H1 (cell line): ENCODE data around the gene LARP4. TPM values are rescaled to one million over a fixed set of nuclear protein-coding genes. Genes with fewer than 3 reads are reported as not detected.

ENCODE experiments used
- CTCF ChIA-PET: fragments of 300-600 bp; sonication (Branson Sonifier 250); formaldehyde crosslinking; loops from one replicate; lab custom pipeline; 2021; ENCODE audit not compliant: partially characterized antibody; lab: Charles Lee
- POLR2A ChIA-PET: fragments of 300-600 bp; sonication (Branson Sonifier 250); formaldehyde crosslinking; loops from one replicate; lab custom pipeline; 2021; ENCODE audit warnings: inconsistent platforms; ENCODE audit not compliant: partially characterized antibody; lab: Charles Lee
- DNase-seq, 2 experiments: peaks; one replicate each; pipeline versions ENCODE4 v3.0.0 to v3.0.0-alpha.2; 2010 to 2022; ENCODE audit warnings: low spot score in 2 of 2, low read depth in 1 of 2, mixed read lengths in 1 of 2
- FAIRE-seq: peaks from 2 replicates; lab custom pipeline; 2011; peaks lifted over from hg19 to GRCh38; lab: Jason Lieb, UNC
- H2AFZ ChIP-seq: 2 replicates; pipeline ENCODE4 v1.8.1; 2012; ENCODE audit warnings: low read length, inconsistent platforms
- H2AK5ac ChIP-seq: 2 replicates; pipeline ENCODE4 v1.6.1; 2013; ENCODE audit warnings: low read depth, low read length
- H2BK120ac ChIP-seq: replicated peaks from 2 replicates; pipeline ENCODE3; 2013; ENCODE audit warnings: low read depth, low read length, inconsistent platforms
- H2BK12ac ChIP-seq: 2 replicates; pipeline ENCODE4 v1.6.1; 2013; ENCODE audit warnings: low read depth, low read length
- H2BK15ac ChIP-seq: 2 replicates; pipeline ENCODE4 v1.6.1; 2013; ENCODE audit warnings: low read length
- H2BK20ac ChIP-seq: 2 replicates; pipeline ENCODE4 v1.6.1; 2013; ENCODE audit warnings: low read length
- H2BK5ac ChIP-seq: 2 replicates; pipeline ENCODE4 v1.6.1; 2013; ENCODE audit warnings: low read depth, low read length
- H3K14ac ChIP-seq: 2 replicates; pipeline ENCODE4 v1.6.1; 2013; ENCODE audit warnings: inconsistent platforms; ENCODE audit not compliant: insufficient read length
- H3K18ac ChIP-seq: 2 replicates; pipeline ENCODE4 v1.6.1; 2013; ENCODE audit warnings: low read length; ENCODE audit errors: extremely low read depth
- H3K23ac ChIP-seq: 2 replicates; pipeline ENCODE4 v1.6.1; 2013; ENCODE audit warnings: inconsistent platforms; ENCODE audit not compliant: insufficient read length
- H3K23me2 ChIP-seq: 2 replicates; pipeline ENCODE4 v1.6.1; 2013; ENCODE audit warnings: low read depth, low read length
- H3K27ac ChIP-seq: 2 replicates; pipeline ENCODE4 v1.6.1; 2011; ENCODE audit warnings: low read depth, low read length, inconsistent platforms
- H3K27me3 ChIP-seq, 4 experiments: replicated peaks in 1 of 4; 1 replicate in 1 of 4; 2 replicates in 3 of 4; pipeline versions ENCODE4 v1.6.1 to v1.8.1; 2011 to 2013; ENCODE audit warnings: low read length in 3 of 4, mild to moderate bottlenecking in 3 of 4, inconsistent platforms in 2 of 4, mixed read lengths in 2 of 4, moderate library complexity in 1 of 4; ENCODE audit not compliant: control insufficient read depth in 3 of 4, insufficient read depth in 3 of 4; ENCODE audit errors: extremely low read depth in 1 of 4
- H3K36me3 ChIP-seq, 4 experiments: 2 replicates each; pipeline versions ENCODE4 v1.6.1 to v1.8.1; 2011 to 2013; ENCODE audit warnings: mild to moderate bottlenecking in 4 of 4, low read length in 3 of 4, moderate library complexity in 2 of 4, control low read depth in 1 of 4, inconsistent platforms in 1 of 4; ENCODE audit not compliant: insufficient read depth in 4 of 4, control insufficient read depth in 2 of 4
- H3K4ac ChIP-seq: replicated peaks from 2 replicates; pipeline ENCODE3; 2013; ENCODE audit warnings: low read length, low read depth, mixed read lengths, inconsistent platforms; ENCODE audit not compliant: insufficient read length
- H3K4me1 ChIP-seq, 4 experiments: replicated peaks in 1 of 4; 1 replicate in 1 of 4; 2 replicates in 3 of 4; pipeline versions ENCODE4 v1.6.1 to v1.8.1; 2011 to 2013; ENCODE audit warnings: low read length in 3 of 4, inconsistent platforms in 2 of 4, mixed read lengths in 1 of 4; ENCODE audit not compliant: insufficient read depth in 4 of 4, control insufficient read depth in 3 of 4
- H3K4me2 ChIP-seq, 2 experiments: 2 replicates each; pipeline versions ENCODE4 v1.6.1 to v1.8.1; 2011 to 2013; ENCODE audit warnings: low read depth in 2 of 2, low read length in 2 of 2, control low read depth in 1 of 2, inconsistent platforms in 1 of 2, mild to moderate bottlenecking in 1 of 2; ENCODE audit not compliant: insufficient read depth in 1 of 2
- H3K4me3 ChIP-seq, 4 experiments: fragments of 200-600, 300-600 bp in 1 of 4; sonication (generic), shearing (Covaris generic), sonication (Bioruptor Twin) in 1 of 4; 2 replicates each; pipeline versions ENCODE4 v1.5.1 to v1.8.1; 2011 to 2016; ENCODE audit warnings: low read length in 4 of 4, low read depth in 3 of 4, control low read depth in 2 of 4, inconsistent platforms in 2 of 4, mild to moderate bottlenecking in 2 of 4, mixed read lengths in 1 of 4, moderate library complexity in 1 of 4; ENCODE audit not compliant: insufficient read depth in 2 of 4; ENCODE audit errors: extremely low read depth in 1 of 4
- H3K56ac ChIP-seq: replicated peaks from 2 replicates; pipeline ENCODE3; 2013; ENCODE audit warnings: low read depth, mild to moderate bottlenecking, mixed read lengths, low read length, inconsistent platforms; ENCODE audit not compliant: insufficient read length
- H3K79me1 ChIP-seq: 2 replicates; pipeline ENCODE4 v1.6.1; 2013; ENCODE audit warnings: low read depth, low read length, control low read depth
- H3K79me2 ChIP-seq, 2 experiments: 2 replicates each; pipeline versions ENCODE4 v1.6.1 to v1.8.1; 2012 to 2013; ENCODE audit warnings: low read length in 2 of 2, mild to moderate bottlenecking in 2 of 2, inconsistent platforms in 1 of 2; ENCODE audit not compliant: insufficient read depth in 2 of 2, control insufficient read depth in 1 of 2
- H3K9ac ChIP-seq, 4 experiments: replicated peaks in 1 of 4; 1 replicate in 1 of 4; 2 replicates in 3 of 4; pipeline versions ENCODE4 v1.6.1 to v1.8.1; 2011 to 2013; ENCODE audit warnings: low read depth in 3 of 4, low read length in 3 of 4, control low read depth in 2 of 4, mild to moderate bottlenecking in 2 of 4, moderate library complexity in 2 of 4, inconsistent platforms in 1 of 4; ENCODE audit errors: extremely low read depth in 1 of 4
- H3K9me3 ChIP-seq, 2 experiments: 2 replicates each; pipeline versions ENCODE4 v1.6.1 to v1.8.1; 2012 to 2013; ENCODE audit warnings: mild to moderate bottlenecking in 2 of 2, moderate library complexity in 2 of 2, control low read depth in 1 of 2, inconsistent platforms in 1 of 2, low read depth in 1 of 2, low read length in 1 of 2, mixed read lengths in 1 of 2; ENCODE audit not compliant: insufficient read depth in 2 of 2
- H4K20me1 ChIP-seq, 2 experiments: replicated peaks in 1 of 2; 2 replicates each; pipeline versions ENCODE3 to v1.8.1; 2011 to 2013; ENCODE audit warnings: inconsistent platforms in 2 of 2, low read length in 2 of 2, mild to moderate bottlenecking in 1 of 2; ENCODE audit not compliant: insufficient read depth in 2 of 2, control insufficient read depth in 1 of 2
- H4K5ac ChIP-seq: 2 replicates; pipeline ENCODE4 v1.6.1; 2013; ENCODE audit warnings: low read length, low read depth, mixed read lengths, inconsistent platforms; ENCODE audit not compliant: insufficient read length
- H4K8ac ChIP-seq: 2 replicates; pipeline ENCODE4 v1.8.0; 2013; ENCODE audit warnings: mild to moderate bottlenecking, moderate library complexity, low read length, inconsistent platforms; ENCODE audit not compliant: insufficient read depth; ENCODE audit errors: extremely low read depth
- H4K91ac ChIP-seq: replicated peaks from 2 replicates; pipeline ENCODE3; 2013; ENCODE audit warnings: low read length, mixed read lengths, inconsistent platforms; ENCODE audit not compliant: insufficient read length
- CEBPB ChIP-seq: IDR thresholded peaks from 2 replicates; pipeline ENCODE4 v1.6.1; 2012; ENCODE audit warnings: low read depth, low read length
- CTBP2 ChIP-seq: IDR thresholded peaks from 2 replicates; pipeline ENCODE4 v1.7.0; 2011; ENCODE audit warnings: borderline replicate concordance, mild to moderate bottlenecking, moderate library complexity, mixed read lengths, low read length; ENCODE audit not compliant: insufficient read depth, insufficient read length
- EGR1 ChIP-seq: IDR thresholded peaks from 2 replicates; pipeline ENCODE4 v1.6.1; 2011; ENCODE audit warnings: low read depth, low read length, borderline replicate concordance
- EP300 ChIP-seq, 2 experiments: IDR thresholded peaks; 1 replicate in 1 of 2; 2 replicates in 1 of 2; pipeline ENCODE4 v1.6.1; 2011 to 2012; ENCODE audit warnings: low read depth in 2 of 2, low read length in 2 of 2, mild to moderate bottlenecking in 2 of 2, borderline replicate concordance in 1 of 2, inconsistent platforms in 1 of 2, moderate library complexity in 1 of 2
- GTF2F1 ChIP-seq: IDR thresholded peaks from 2 replicates; pipeline ENCODE4 v1.6.1; 2012; ENCODE audit warnings: low read depth, low read length, improper control_type of control experiment, borderline replicate concordance
- NRF1 ChIP-seq: IDR thresholded peaks from 2 replicates; pipeline ENCODE4 v1.6.1; 2011; ENCODE audit warnings: mild to moderate bottlenecking, low read depth, low read length, improper control_type of control experiment
- POLR2A ChIP-seq, 2 experiments: IDR thresholded peaks; 1 replicate in 1 of 2; 2 replicates in 1 of 2; pipeline ENCODE4 v1.6.1; 2011; ENCODE audit warnings: low read depth in 2 of 2, low read length in 2 of 2, mild to moderate bottlenecking in 2 of 2; ENCODE audit errors: control extremely low read depth in 1 of 2
- SIN3A ChIP-seq, 2 experiments: IDR thresholded peaks in 1 of 2; conservative IDR thresholded peaks in 1 of 2; 2 replicates each; pipeline ENCODE4 v1.6.1; 2011 to 2012; ENCODE audit warnings: low read length in 2 of 2, improper control_type of control experiment in 1 of 2, low read depth in 1 of 2, mild to moderate bottlenecking in 1 of 2
- SP2 ChIP-seq: IDR thresholded peaks from 2 replicates; pipeline ENCODE4 v1.6.1; 2012; ENCODE audit warnings: mild to moderate bottlenecking, low read length, inconsistent platforms
- WGBS, 2 experiments: shearing (Covaris generic) in 1 of 2; methylation state at CpG; one replicate each; pipeline versions ENCODE4 v1.1.6 to v1.1.7; 2013 to 2015; ENCODE audit warnings: low lambda C conversion rate in 2 of 2, mixed read lengths in 2 of 2, inconsistent platforms in 1 of 2, low coverage in 1 of 2, missing lambda C conversion rate in 1 of 2; ENCODE audit not compliant: insufficient replicate concordance in 2 of 2, insufficient coverage in 1 of 2, insufficient read length in 1 of 2; ENCODE audit errors: extremely low coverage in 1 of 2, missing lambda C conversion rate in 1 of 2; 5-methylcytosine and 5-hydroxymethylcytosine counted together
- polyA plus RNA-seq, 7 experiments: library from polyadenylated mRNA; depleted of rRNA in 3 of 7; stranded (reverse) in 5 of 7; unstranded in 2 of 7; fragments of >200 nt in 5 of 7; fragments of 200-250 nt in 2 of 7; gene quantifications; 1 replicate in 5 of 7; 2 replicates in 1 of 7; 4 replicates in 1 of 7; pipeline versions ENCODE4 v1.2.1 to v1.2.3, GENCODE V29; 2011 to 2013; ENCODE audit warnings: missing spikeins in 2 of 7, mixed read lengths in 2 of 7
- total RNA-seq: library from RNA; stranded (reverse); fragmentation: NEBNext Ultra II Directional; extraction: Animal tissue kit (Norgen Biotek cat#: 25700); gene quantifications from 2 replicates; pipeline ENCODE4 v1.2.1, GENCODE V29; 2021
- TF ChIP-seq, protein P1 (sequence below): IDR thresholded peaks from 2 replicates; pipeline ENCODE4 v1.6.1; 2011; ENCODE audit warnings: low read depth, mild to moderate bottlenecking, low read length; ENCODE audit not compliant: insufficient read depth
- TF ChIP-seq, protein P2 (sequence below): IDR thresholded peaks from 2 replicates; pipeline ENCODE4 v1.6.1; 2012; ENCODE audit warnings: inconsistent platforms

Gene LARP4
- total and polyA plus RNA-seq, 2 of the 8 experiments (the other 6 are each of a cell fraction or from before 2014, with no cell fraction given), result 12.8 to 93.9 TPM

DNA sequence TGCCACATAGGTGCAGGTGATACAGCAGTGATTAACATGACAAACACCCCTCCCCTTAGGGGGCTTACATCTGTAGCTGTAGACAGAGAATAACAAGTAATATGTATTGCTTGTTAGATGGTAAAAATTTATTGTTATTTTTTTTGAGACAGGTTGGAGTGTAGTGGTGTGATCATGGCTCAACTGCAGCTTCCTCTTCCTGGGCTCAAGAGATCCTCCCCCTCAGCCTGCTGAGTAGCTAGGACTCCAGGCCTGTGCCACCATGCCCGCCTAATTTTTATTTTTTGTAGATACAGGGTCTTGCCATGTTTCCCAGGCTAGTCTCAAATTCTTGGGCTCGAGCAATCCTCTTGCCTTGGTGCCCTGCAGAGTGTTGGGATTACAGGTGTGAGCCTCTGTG, 123.9 kb downstream of the LARP4 start:
- no peak overlapping the region for H4K8ac ChIP-seq
- H2BK120ac ChIP-seq, result no peak overlapping the region
- H4K20me1 ChIP-seq, result peaks cover 0 to 5% of the 10 kb centered on the region in 2 experiments
- no peak overlapping the region for H2BK20ac ChIP-seq
- peaks cover 4 to 54% of the 10 kb centered on the region in 2 experiments for H3K79me2 ChIP-seq
- ChIA-PET POLR2A (interaction anchor here (1.0 to 1.3 kb wide), 3 partner anchors 13 to 20 kb away, joined by 3 to 5 read pairs (median 5); partner anchors contain the start of gene DIP2B), CTCF (interaction anchor here (1.2 to 2.9 kb wide), 3 partner anchors 10 to 15 kb away, joined by 4 to 12 read pairs (median 9); no protein-coding TSS in a partner anchor)
- no peaks in the 10 kb centered on the region for H3K9me3 ChIP-seq
- H2BK12ac ChIP-seq, result no peak overlapping the region
- no peak overlapping the region for H3K27ac ChIP-seq
- no peak overlapping the region for H3K4me3 ChIP-seq
- WGBS, 2 experiments, result 89% methylated on average over 2 of the region's 2 CpGs; no CpG with 5 or more reads in 1 of the 2 experiments
- peaks cover 0 to 3% (median 0%) of the 10 kb centered on the region in 4 experiments; a peak in 1 of 7 replicates for H3K4me1 ChIP-seq
- no peak overlapping the region for H2AK5ac ChIP-seq
- no peaks in the 10 kb centered on the region for H3K27me3 ChIP-seq
- FAIRE-seq (no peak), DNase-seq (no peak)
- no peak overlapping the region for H3K23ac ChIP-seq
- no peak overlapping the region for H4K5ac ChIP-seq
- no peak overlapping the region for H3K18ac ChIP-seq
- peaks cover 2% of the 10 kb centered on the region for H3K79me1 ChIP-seq
- no peaks in the 10 kb centered on the region for H3K23me2 ChIP-seq
- no peak overlapping the region for H2AFZ ChIP-seq
- H3K9ac ChIP-seq, result no peak overlapping the region
- no peaks in the 10 kb centered on the region for H3K36me3 ChIP-seq
- no peak overlapping the region for H3K4me2 ChIP-seq
- no peak overlapping the region for H2BK15ac ChIP-seq
- H3K4ac ChIP-seq, result no peak overlapping the region
- no peak overlapping the region for H4K91ac ChIP-seq
- no peak overlapping the region for H3K14ac ChIP-seq
- no peak overlapping the region for H3K56ac ChIP-seq
- H2BK5ac ChIP-seq, result no peak overlapping the region
- no peak for TF ChIP-seq EP300 (IDR thresholded peaks at IDR 0.05; ENCODE audit: borderline replicate concordance in 1 of 2, low read depth in 2 of 2, low read length in 2 of 2)
- no peak for TF ChIP-seq SIN3A (conservative IDR thresholded peaks at IDR 0.05 in 1 of 2, IDR thresholded peaks at IDR 0.05 in 1 of 2; ENCODE audit: low read depth in 1 of 2, low read length in 2 of 2)
- TF ChIP-seq SP2, result no peak
- no peak for TF ChIP-seq CEBPB
- TF ChIP-seq, protein P1, sequence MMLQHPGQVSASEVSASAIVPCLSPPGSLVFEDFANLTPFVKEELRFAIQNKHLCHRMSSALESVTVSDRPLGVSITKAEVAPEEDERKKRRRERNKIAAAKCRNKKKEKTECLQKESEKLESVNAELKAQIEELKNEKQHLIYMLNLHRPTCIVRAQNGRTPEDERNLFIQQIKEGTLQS, result no peak
- TF ChIP-seq GTF2F1, result no peak
- no peak for TF ChIP-seq NRF1
- no peak for TF ChIP-seq EGR1
- TF ChIP-seq, protein P2, sequence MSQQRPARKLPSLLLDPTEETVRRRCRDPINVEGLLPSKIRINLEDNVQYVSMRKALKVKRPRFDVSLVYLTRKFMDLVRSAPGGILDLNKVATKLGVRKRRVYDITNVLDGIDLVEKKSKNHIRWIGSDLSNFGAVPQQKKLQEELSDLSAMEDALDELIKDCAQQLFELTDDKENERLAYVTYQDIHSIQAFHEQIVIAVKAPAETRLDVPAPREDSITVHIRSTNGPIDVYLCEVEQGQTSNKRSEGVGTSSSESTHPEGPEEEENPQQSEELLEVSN, result no peak
- TF ChIP-seq POLR2A (IDR thresholded peaks at IDR 0.05; ENCODE audit: control extremely low read depth in 1 of 2, low read depth in 2 of 2, low read length in 2 of 2), result no peak
- TF ChIP-seq CTBP2, result no peak
